Middle frontal gyrus (tissue), 1 donor: Measurements from ENCODE around the gene ZNF253.
"Not testable (repeated sequence)": the region's sequence is repeated elsewhere in the genome, so short reads cannot be mapped to it uniquely, and the experiment has no call there.

Experiments used
- DNase-seq: peaks from one replicate; pipeline ENCODE4 v3.0.0-alpha.2; 2015; ENCODE audit warnings: low spot score; ENCODE audit errors: extremely low spot score

The ZNF253 gene

DNA sequence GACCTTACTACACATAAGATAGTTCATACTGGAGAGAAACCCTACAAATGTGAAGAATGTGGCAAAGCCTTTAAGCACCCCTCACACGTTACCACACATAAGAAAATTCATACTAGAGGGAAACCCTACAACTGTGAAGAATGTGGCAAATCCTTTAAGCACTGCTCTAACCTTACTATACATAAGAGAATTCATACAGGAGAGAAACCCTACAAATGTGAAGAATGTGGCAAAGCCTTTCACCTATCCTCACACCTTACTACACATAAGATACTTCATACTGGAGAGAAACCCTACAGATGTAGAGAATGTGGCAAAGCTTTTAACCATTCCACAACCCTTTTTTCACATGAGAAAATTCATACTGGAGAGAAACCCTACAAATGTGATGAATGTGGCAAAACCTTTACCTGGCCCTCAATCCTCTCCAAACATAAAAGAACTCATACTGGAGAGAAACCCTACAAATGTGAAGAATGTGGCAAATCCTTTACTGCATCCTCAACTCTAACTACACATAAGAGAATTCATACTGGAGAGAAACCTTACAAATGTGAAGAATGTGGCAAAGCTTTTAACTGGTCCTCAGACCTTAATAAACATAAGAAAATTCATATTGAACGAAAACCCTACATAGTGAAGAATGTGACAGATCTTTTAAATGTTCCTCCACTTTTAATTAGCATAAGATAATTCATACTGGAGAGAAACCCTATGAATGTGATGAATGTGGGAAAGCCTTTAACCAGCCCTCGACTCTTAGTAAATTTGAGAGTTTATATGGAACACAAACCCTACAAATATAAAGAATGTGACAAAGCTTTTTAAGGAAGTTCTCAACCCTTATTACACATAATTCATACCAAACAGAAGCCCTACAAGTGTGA is 26.6 kb downstream of the ZNF253 start:
- DNase-seq: not testable (repeated sequence)

DNA sequence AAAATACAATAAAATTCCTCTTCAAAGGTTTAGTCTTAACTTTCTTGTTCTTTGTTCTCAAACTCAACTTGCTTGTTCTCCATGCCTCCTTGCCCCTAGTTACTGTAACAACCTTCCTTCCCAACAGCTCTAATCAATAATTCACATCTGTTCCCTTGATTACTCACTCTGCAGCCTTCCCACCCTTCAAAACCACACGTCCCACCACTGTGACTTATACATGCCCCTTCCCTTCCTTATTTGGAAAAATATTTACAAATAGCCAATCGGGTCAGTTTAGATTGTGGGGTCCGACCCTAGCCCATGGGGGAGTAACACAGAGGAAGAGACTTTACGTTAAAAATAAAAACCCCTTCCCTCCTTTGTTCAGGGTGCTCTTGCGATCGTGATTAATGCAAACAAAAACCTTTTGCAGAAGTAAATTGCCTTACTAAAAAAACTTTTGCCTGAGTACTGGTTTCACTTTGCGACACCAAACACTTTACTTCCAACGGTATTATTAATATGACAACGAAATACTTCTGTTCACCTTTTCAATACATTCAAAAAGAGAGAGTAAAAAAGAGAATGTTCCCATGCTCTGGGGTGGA is 34.6 kb downstream of the ZNF253 start:
- no peak for DNase-seq

DNA sequence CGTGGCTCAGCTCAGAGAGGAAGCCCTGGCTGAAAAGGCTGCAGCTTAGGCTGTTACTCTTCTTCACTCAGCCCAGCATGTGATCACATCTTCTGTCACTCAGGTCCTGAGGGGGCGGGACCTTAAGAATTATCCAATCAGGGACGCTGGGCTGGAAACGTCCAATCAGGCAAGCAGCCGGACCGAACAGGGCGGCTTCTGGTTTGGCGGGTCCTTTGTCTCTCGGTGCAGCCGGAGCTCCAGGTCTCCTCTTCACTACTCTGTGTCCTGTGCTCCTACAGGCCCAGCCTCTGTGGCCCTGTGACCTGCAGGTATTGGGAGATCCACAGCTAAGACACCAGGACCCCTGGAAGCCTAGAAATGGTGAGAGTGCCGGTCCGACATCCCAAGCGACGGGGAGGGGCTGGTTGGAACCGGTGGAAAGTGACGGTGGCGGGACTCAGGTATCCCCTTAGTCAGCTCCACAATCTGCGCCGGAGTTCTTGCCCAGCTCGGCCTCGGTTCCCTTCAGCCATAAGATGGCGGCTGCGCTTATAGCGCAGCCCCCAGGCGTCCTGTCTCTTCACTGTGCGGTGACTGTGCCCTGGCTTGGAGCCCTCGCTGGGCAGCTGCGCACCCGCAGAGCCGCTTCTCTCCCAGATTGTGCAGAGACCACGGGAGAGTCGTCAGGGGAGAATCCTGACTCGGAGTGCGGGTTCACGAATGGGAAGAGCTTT is 35.2 kb downstream of the ZNF253 start, which contains the start of gene ZNF93:
Gene ZNF93 (plus strand): TSS at position 218 of the 716 bp plus-strand sequence. CDS start 143 bp downstream, at position 361.
- peak; percentile 97 for DNase-seq

DNA sequence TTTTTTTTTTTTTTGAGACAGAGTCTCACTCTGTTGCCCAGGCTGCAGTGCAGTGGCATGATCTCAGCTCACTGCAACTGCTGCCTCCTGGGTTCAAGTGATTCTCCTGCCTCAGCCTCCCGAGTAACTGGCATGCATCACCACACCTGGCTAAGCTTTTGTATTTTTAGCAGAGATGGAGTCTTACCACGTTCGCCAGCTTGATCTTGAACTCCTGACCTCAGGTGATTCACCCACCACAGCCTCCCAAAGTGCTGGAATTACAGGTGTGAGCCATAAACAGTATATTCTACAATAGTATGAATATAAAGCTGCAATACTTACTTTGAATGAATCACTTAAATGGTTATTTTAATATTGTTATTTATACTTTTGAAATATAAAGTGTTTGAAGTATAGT is 41.9 kb downstream of the ZNF253 start:
- not testable (repeated sequence) for DNase-seq

DNA sequence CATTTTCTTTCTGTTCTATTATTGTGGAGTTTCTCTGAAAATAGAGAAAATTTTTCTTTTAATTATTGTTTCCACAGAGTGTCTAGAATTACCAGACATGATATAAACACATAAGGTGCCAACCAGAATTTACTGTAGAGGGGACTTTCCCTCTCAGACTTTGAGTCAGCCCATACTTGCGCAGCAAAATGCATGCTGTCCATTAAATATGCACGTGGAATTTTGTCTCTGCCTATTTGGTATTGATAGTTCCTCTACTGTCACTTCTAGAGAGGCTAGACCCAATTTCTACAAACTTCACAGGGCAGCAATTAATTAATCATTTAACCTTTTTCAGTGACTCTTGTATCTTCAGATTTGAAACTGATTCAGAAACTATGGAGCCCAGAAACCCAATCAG is 44.0 kb downstream of the ZNF253 start:
- DNase-seq: no peak

DNA sequence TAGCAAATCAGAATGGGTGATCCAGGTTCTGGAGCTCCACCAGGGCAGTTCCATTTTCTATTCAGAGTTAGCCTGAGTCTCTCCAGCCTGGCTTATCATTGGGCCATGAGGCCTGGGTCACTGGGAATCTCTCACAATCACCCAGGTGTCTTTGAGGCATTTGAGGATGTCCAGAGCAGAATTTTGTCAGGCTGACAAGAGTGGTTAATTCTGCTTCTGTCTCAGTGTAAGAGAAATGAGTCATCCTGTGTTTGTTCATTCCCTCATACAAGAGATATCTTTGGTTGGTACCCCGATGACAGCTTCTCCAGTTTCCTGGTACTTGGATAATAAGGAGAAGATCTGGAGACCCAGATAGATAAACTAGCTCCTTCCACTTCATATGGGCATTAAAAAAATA is 45.5 kb downstream of the ZNF253 start:
- DNase-seq: no peak

DNA sequence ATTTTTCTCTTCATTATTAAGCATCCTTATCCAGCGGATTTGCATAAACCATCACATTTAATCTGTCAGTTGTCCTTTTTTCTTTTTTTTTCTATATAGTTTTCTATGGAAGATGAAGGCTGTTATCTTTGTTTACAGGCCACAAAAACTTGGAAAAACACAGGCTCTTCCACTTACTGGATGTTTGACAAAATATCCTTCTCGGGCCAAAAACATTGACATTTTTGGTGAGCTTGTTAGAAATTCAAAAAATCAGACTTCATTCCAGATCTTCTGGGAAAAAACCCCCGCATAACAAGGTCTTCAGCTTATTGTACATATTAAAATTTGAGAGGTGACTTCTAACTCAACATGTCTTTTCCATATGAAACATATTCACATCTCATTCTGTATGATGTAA is 48.9 kb downstream of the ZNF253 start:
- DNase-seq: no peak

DNA sequence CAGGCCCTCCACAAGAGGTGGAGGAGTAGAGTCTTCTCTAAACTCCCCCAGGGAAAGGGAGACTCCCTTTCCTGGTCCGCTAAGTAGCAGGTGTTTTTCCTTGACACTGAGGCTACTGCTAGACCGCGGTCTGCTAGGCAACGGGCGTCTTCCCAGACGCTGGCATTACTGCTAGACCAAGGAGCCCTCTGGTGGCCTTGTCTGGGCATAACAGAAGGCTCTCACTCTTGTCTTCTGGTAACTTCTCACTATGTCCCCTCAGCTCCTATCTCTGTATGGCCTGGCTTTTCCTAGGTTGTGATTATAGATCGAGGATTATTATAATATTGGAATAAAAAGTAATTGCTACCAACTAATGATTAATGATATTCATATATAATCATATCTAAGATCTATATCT is 64.7 kb downstream of the ZNF253 start:
- DNase-seq: not testable (repeated sequence)

DNA sequence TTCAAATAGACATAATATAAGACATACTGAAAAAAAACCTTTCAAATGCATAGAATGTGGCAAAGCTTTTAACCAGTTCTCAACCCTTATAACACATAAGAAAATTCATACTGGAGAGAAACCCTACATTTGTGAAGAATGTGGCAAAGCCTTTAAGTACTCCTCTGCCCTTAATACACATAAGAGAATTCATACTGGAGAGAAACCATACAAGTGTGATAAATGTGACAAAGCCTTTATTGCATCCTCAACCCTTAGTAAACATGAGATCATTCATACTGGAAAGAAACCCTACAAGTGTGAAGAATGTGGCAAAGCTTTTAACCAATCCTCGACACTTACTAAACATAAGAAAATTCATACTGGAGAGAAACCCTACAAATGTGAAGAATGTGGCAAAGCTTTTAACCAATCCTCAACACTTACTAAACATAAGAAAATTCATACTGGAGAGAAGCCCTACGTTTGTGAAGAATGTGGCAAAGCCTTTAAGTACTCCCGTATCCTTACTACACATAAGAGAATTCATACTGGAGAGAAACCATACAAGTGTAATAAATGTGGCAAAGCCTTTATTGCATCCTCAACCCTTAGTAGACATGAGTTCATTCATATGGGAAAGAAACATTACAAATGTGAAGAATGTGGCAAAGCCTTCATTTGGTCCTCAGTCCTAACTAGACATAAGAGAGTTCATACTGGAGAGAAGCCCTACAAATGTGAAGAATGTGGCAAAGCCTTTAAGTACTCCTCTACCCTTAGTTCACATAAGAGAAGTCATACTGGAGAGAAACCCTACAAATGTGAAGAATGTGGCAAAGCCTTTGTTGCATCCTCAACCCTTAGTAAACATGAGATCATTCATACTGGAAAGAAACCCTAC is 68.0 kb downstream of the ZNF253 start:
- DNase-seq: not testable (repeated sequence)

DNA sequence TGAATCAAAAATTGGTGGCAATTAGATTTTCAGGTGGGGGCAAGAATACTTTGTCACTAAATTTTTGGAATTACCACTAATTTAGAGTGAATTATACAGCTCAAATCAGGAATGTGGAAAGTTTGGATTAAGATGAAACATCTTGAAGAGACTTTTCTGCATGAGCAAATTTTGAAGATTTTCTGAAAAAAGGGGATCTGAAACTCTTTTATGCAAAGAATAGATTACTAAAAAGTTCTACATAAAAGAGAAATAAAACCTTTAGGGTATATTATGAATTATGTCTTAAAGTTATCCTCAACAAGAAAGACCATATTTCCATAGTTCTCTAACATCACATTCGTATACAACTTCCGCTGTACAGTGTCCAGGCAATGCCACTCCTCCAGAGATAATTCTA is 71.7 kb downstream of the ZNF253 start:
- DNase-seq: no peak

DNA sequence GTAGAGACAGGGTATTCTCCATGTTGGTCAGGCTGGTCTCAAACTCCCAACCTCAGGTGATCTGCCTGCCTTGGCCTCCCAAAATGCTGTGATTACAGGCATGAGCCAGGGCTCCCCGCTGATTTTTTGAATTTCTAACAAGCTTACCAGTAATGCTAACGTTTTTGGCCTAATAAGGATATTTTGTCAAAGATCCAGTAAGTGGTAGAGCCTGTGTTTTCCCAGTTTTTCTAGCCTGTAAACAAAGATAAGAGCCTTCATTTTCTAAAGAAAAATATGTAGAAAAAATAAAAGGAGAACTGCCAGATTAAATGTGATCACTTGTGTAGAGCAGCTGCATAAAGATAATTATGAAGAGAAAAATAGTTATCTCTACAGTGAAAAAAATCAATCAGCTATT is 72.8 kb downstream of the ZNF253 start:
- no peak for DNase-seq

DNA sequence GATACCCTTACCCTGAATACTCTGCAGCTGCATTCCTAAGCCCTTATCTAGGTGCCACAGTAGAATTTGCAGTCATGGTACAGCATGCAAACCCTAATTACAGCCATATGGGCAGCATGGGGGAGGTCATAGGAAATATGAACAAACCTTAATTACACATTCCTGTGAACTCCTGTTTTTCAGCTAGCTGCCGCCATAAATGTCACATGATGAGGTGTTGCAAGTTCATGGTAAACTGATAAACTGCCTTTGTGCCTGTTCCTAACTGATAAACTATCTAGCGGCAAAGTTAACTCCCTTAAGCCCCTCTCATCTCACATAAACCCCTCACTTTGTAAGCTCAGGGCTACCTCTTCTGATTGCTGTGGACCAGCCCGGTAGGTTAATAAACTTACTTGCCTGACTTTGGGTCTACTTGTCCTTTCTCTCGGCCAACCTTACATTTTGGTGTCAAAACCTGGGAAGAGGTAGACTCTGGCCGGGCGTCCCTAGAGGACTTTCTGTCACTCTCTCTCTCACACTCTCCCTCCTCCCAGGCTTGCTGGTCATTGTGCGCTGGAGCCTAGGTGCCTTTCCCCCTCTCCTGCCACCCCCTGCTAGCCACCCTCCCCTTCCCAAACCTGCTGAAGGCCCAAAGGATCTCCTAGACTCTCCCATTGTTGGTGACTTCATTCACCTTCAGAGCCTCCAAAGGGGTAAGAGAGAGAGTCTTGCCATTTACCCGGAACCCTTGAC is 78.3 kb downstream of the ZNF253 start:
- no peak for DNase-seq
